Uterus (tissue), 4 donors: ENCODE results near the gene ANKH. TPM values are rescaled to one million over a fixed set of nuclear protein-coding genes. Genes with fewer than 3 reads are reported as not detected.

ENCODE experiments used
- DNase-seq, 2 donors: peaks; one replicate each; pipeline ENCODE4 v3.0.0-alpha.2; 2019 to 2020
- H3K27ac ChIP-seq, 2 donors: fragments of 200-600 bp; sonication (generic); 1 replicate in 1 of 2; 2 replicates in 1 of 2; pipeline ENCODE4 v1.5.1; 2016 to 2018
- H3K27me3 ChIP-seq, 2 donors: fragments of 200-600 bp; sonication (generic); one replicate each; pipeline ENCODE4 v1.5.1; 2018 to 2019; ENCODE audit warnings: control low read depth in 1 of 2
- H3K36me3 ChIP-seq, 2 donors: fragments of 200-600 bp; sonication (generic); one replicate each; pipeline ENCODE4 v1.5.1; 2019; ENCODE audit warnings: control low read depth in 1 of 2
- H3K4me1 ChIP-seq, 2 donors: fragments of 200-600 bp; sonication (generic); one replicate each; pipeline ENCODE4 v1.5.1; 2018 to 2019; ENCODE audit warnings: control low read depth in 1 of 2
- H3K4me3 ChIP-seq, 2 donors: fragments of 200-600 bp; sonication (generic); 1 replicate in 1 of 2; 2 replicates in 1 of 2; pipeline ENCODE4 v1.5.1; 2018 to 2019; ENCODE audit warnings: mild to moderate bottlenecking in 1 of 2
- H3K9me3 ChIP-seq, 2 donors: fragments of 200-600 bp; sonication (generic); one replicate each; pipeline ENCODE4 v1.5.1; 2019; ENCODE audit warnings: control low read depth in 1 of 2
- CTCF ChIP-seq, 4 experiments: fragments of 200-600 bp in 2 of 4; fragments of 450-650 bp in 2 of 4; sonication (generic) in 2 of 4; IDR thresholded peaks; one replicate each; pipeline ENCODE4 v1.5.1; 2016 to 2019; ENCODE audit warnings: antibody characterized with exemption in 4 of 4, mild to moderate bottlenecking in 2 of 4, moderate library complexity in 1 of 4
- POLR2A ChIP-seq, 2 donors: fragments of 450-650 bp; IDR thresholded peaks; one replicate each; pipeline ENCODE4 v1.6.1; 2016; ENCODE audit warnings: antibody characterized with exemption in 2 of 2, mild to moderate bottlenecking in 1 of 2, moderate library complexity in 1 of 2
- intact Hi-C: fragments of 100-400 bp; cut with DNase I; formaldehyde crosslinking; loops from one replicate; pipeline ENCODE4 v1.15.1; 2023; ENCODE audit warnings: low total_unique reads
- total RNA-seq, 4 donors: library from RNA; depleted of rRNA in 3 of 4; stranded (reverse); fragments of >200 nt in 3 of 4; gene quantifications; one replicate each; pipeline versions ENCODE4 v1.1.0 to v1.2.4, GENCODE V29; 2014 to 2023
- donor health status: DM: yes; HTN: yes; CAD: no.

The ANKH gene
- total RNA-seq, 4 donors from 2014 or later, result 2.9 to 47.7 (median 26.9) TPM

- no peaks in the 10 kb centered on the region for H3K4me1 ChIP-seq
- intact Hi-C loops, result no loop called here
- no peak overlapping the region for H3K27ac ChIP-seq
- H3K9me3 ChIP-seq, result no peaks in the 10 kb centered on the region
- TF ChIP-seq POLR2A (IDR thresholded peaks at IDR 0.05) (no peak), CTCF (IDR thresholded peaks at IDR 0.05) (no peak)
- no peak overlapping the region for H3K4me3 ChIP-seq
- no peak for DNase-seq
- no peaks in the 10 kb centered on the region for H3K27me3 ChIP-seq
- no peaks in the 10 kb centered on the region for H3K36me3 ChIP-seq
Observed at GRCh38 chr5:14749579-14750101, 121.9 kb downstream of the ANKH start.

GRCh38 chr5:14748180-14748900, 123.2 kb downstream of the ANKH start:
- DNase-seq, result no peak
- no peaks in the 10 kb centered on the region for H3K4me1 ChIP-seq
- no peak overlapping the region for H3K4me3 ChIP-seq
- intact Hi-C loops, result no loop called here
- H3K27ac ChIP-seq, result no peak overlapping the region
- no peaks in the 10 kb centered on the region for H3K9me3 ChIP-seq
- no peaks in the 10 kb centered on the region for H3K27me3 ChIP-seq
- TF ChIP-seq POLR2A (IDR thresholded peaks at IDR 0.05) (no peak), CTCF (IDR thresholded peaks at IDR 0.05) (no peak)
- no peaks in the 10 kb centered on the region for H3K36me3 ChIP-seq

- no peak overlapping the region for H3K27ac ChIP-seq
- no peaks in the 10 kb centered on the region for H3K27me3 ChIP-seq
- intact Hi-C loops, result no loop called here
- TF ChIP-seq POLR2A (IDR thresholded peaks at IDR 0.05) (no peak), CTCF (IDR thresholded peaks at IDR 0.05) (no peak)
- no peaks in the 10 kb centered on the region for H3K36me3 ChIP-seq
- no peaks in the 10 kb centered on the region for H3K9me3 ChIP-seq
- DNase-seq, result no peak
- H3K4me3 ChIP-seq, result no peak overlapping the region
- no peaks in the 10 kb centered on the region for H3K4me1 ChIP-seq
Observed at GRCh38 chr5:14745753-14746152, 125.8 kb downstream of the ANKH start.

GRCh38 chr5:14745188-14745563, 126.4 kb downstream of the ANKH start:
- DNase-seq, result no peak
- H3K9me3 ChIP-seq, result no peaks in the 10 kb centered on the region
- H3K4me3 ChIP-seq, result no peak overlapping the region
- no peaks in the 10 kb centered on the region for H3K27me3 ChIP-seq
- no peaks in the 10 kb centered on the region for H3K4me1 ChIP-seq
- H3K36me3 ChIP-seq, result no peaks in the 10 kb centered on the region
- no peak overlapping the region for H3K27ac ChIP-seq
- intact Hi-C loops, result no loop called here
- no peak for TF ChIP-seq CTCF (IDR thresholded peaks at IDR 0.05)
- TF ChIP-seq POLR2A (IDR thresholded peaks at IDR 0.05), result no peak

- Histone ChIP-seq H3K4me1 (no peaks in the 10 kb centered on the region), H3K36me3 (no peaks in the 10 kb centered on the region), H3K4me3 (no peak overlapping the region), H3K9me3 (no peaks in the 10 kb centered on the region), H3K27me3 (no peaks in the 10 kb centered on the region), H3K27ac (no peak overlapping the region)
- intact Hi-C loops, result no loop called here
- no peak for TF ChIP-seq POLR2A (IDR thresholded peaks at IDR 0.05)
- no peak for TF ChIP-seq CTCF (IDR thresholded peaks at IDR 0.05)
- no peak for DNase-seq
Observed at GRCh38 chr5:14744296-14745187, 127.0 kb downstream of the ANKH start.
